HEK293 (cell line): Measurements from ENCODE around the gene RPS6KA1.

ENCODE experiments used
- CTCF ChIA-PET: fragments of 350-600 bp; formaldehyde crosslinking; extraction: SDS; loops from one replicate; lab custom pipeline; 2021; ENCODE audit warnings: antibody characterized with exemption; lab: Yijun Ruan, JAX
- POLR2A ChIA-PET: fragments of 300-600 bp; formaldehyde crosslinking; extraction: SDS; loops from one replicate; lab custom pipeline; 2020; ENCODE audit warnings: antibody characterized with exemption, inconsistent platforms; lab: Yijun Ruan, JAX
- H3K27ac ChIP-seq: fragments of 200-500 bp; sonication (Bioruptor generic); 2 replicates; pipeline ENCODE4 v1.5.1; 2014; ENCODE audit warnings: low read depth, low read length, control low read depth, inconsistent platforms; ENCODE audit errors: extremely low read depth
- H3K36me3 ChIP-seq, 2 experiments: fragments of 200-500 bp in 1 of 2; sonication (Bioruptor generic) in 1 of 2; 1 replicate in 1 of 2; 2 replicates in 1 of 2; pipeline ENCODE4 v1.5.1; 2014 to 2017; ENCODE audit warnings: inconsistent platforms in 2 of 2, low read length in 2 of 2; ENCODE audit not compliant: control insufficient read depth in 2 of 2, insufficient read depth in 1 of 2
- H3K4me1 ChIP-seq: fragments of 200-500 bp; sonication (Bioruptor generic); 2 replicates; pipeline ENCODE4 v1.5.1; 2014; ENCODE audit warnings: mild to moderate bottlenecking, low read length, inconsistent platforms; ENCODE audit not compliant: control insufficient read depth, insufficient read depth
- H3K4me3 ChIP-seq: 2 replicates; pipeline ENCODE4 v1.5.1; 2011; ENCODE audit warnings: low read depth, mild to moderate bottlenecking, control low read depth, low read length, moderate library complexity
- H3K9me3 ChIP-seq: fragments of 200-500 bp; sonication (Bioruptor generic); 2 replicates; pipeline ENCODE4 v1.5.1; 2014; ENCODE audit warnings: low read depth, low read length, inconsistent platforms; ENCODE audit not compliant: control insufficient read depth, insufficient read depth
- BCL11A ChIP-seq: fragments of 450-650 bp; formaldehyde crosslinking; IDR thresholded peaks from 2 replicates; pipeline ENCODE4 v1.5.1; 2016; ENCODE audit warnings: low read depth, missing biosample characterization, missing genetic modification characterization
- EGR2 ChIP-seq: fragments of 450-650 bp; formaldehyde crosslinking; IDR thresholded peaks from 2 replicates; pipeline ENCODE4 v1.5.1; 2016; ENCODE audit warnings: low read depth, missing biosample characterization, missing genetic modification characterization
- INSM2 ChIP-seq: fragments of 450-650 bp; formaldehyde crosslinking; IDR thresholded peaks from 2 replicates; pipeline ENCODE4 v1.5.1; 2016; ENCODE audit warnings: missing biosample characterization, missing genetic modification characterization
- KLF17 ChIP-seq: fragments of 450-650 bp; formaldehyde crosslinking; IDR thresholded peaks from 2 replicates; pipeline ENCODE4 v1.5.1; 2016; ENCODE audit warnings: missing biosample characterization, missing genetic modification characterization
- PRDM2 ChIP-seq: fragments of 450-650 bp; formaldehyde crosslinking; IDR thresholded peaks from 2 replicates; pipeline ENCODE4 v1.5.1; 2016; ENCODE audit warnings: missing biosample characterization, missing genetic modification characterization, borderline replicate concordance
- PRDM6 ChIP-seq: fragments of 450-650 bp; formaldehyde crosslinking; IDR thresholded peaks from 2 replicates; pipeline ENCODE4 v1.5.1; 2017; ENCODE audit warnings: missing biosample characterization, missing genetic modification characterization
- SP7 ChIP-seq: fragments of 450-650 bp; formaldehyde crosslinking; IDR thresholded peaks from 2 replicates; pipeline ENCODE4 v1.5.1; 2016; ENCODE audit warnings: missing biosample characterization, missing genetic modification characterization
- ZBTB7A ChIP-seq: fragments of 450-650 bp; formaldehyde crosslinking; IDR thresholded peaks from 2 replicates; pipeline ENCODE4 v1.5.1; 2016; ENCODE audit warnings: low read depth, missing biosample characterization, missing genetic modification characterization
- ZBTB8A ChIP-seq: fragments of 450-650 bp; formaldehyde crosslinking; IDR thresholded peaks from 2 replicates; pipeline ENCODE4 v1.5.1; 2016; ENCODE audit warnings: missing biosample characterization, missing genetic modification characterization
- ZEB2 ChIP-seq: fragments of 450-650 bp; formaldehyde crosslinking; IDR thresholded peaks from 2 replicates; pipeline ENCODE4 v1.5.1; 2016; ENCODE audit warnings: missing biosample characterization, missing genetic modification characterization
- ZNF10 ChIP-seq: fragments of 450-650 bp; formaldehyde crosslinking; IDR thresholded peaks from 2 replicates; pipeline ENCODE4 v1.5.1; 2017; ENCODE audit warnings: missing biosample characterization, missing genetic modification characterization
- ZNF132 ChIP-seq: fragments of 450-650 bp; formaldehyde crosslinking; IDR thresholded peaks from 2 replicates; pipeline ENCODE4 v1.5.1; 2017; ENCODE audit warnings: missing biosample characterization, missing genetic modification characterization, borderline replicate concordance
- ZNF169 ChIP-seq: fragments of 450-650 bp; formaldehyde crosslinking; IDR thresholded peaks from 2 replicates; pipeline ENCODE4 v1.5.1; 2016; ENCODE audit warnings: missing biosample characterization, missing genetic modification characterization
- ZNF335 ChIP-seq: fragments of 450-650 bp; formaldehyde crosslinking; conservative IDR thresholded peaks from 2 replicates; pipeline ENCODE4 v1.5.1; 2016; ENCODE audit warnings: missing biosample characterization, missing genetic modification characterization
- ZNF426 ChIP-seq: fragments of 450-650 bp; formaldehyde crosslinking; IDR thresholded peaks from 2 replicates; pipeline ENCODE4 v1.5.1; 2017; ENCODE audit warnings: missing biosample characterization, missing genetic modification characterization, mild to moderate bottlenecking, inconsistent platforms, moderate library complexity
- ZNF530 ChIP-seq: fragments of 450-650 bp; formaldehyde crosslinking; IDR thresholded peaks from 2 replicates; pipeline ENCODE4 v1.5.1; 2016; ENCODE audit warnings: low read depth, missing biosample characterization, missing genetic modification characterization
- ZNF548 ChIP-seq: fragments of 450-650 bp; formaldehyde crosslinking; IDR thresholded peaks from 2 replicates; pipeline ENCODE4 v1.5.1; 2016; ENCODE audit warnings: missing biosample characterization, missing genetic modification characterization
- ZNF571 ChIP-seq: fragments of 450-650 bp; formaldehyde crosslinking; IDR thresholded peaks from 2 replicates; pipeline ENCODE4 v1.5.0; 2017; ENCODE audit warnings: missing biosample characterization, missing genetic modification characterization
- ZNF600 ChIP-seq: fragments of 450-650 bp; formaldehyde crosslinking; IDR thresholded peaks from 2 replicates; pipeline ENCODE4 v1.5.1; 2016; ENCODE audit warnings: missing biosample characterization, missing genetic modification characterization
- ZNF776 ChIP-seq: fragments of 450-650 bp; formaldehyde crosslinking; IDR thresholded peaks from 2 replicates; pipeline ENCODE4 v1.5.0; 2017; ENCODE audit warnings: missing biosample characterization, missing genetic modification characterization, borderline replicate concordance

The RPS6KA1 gene

GRCh38 chr1:26570287-26570686 is 40.7 kb downstream of the RPS6KA1 start:
- TF ChIP-seq ZNF426 (tag by site-specific recombination), result no peak
- peak; percentile 50; the same call in 1 of the 2 replicates for TF ChIP-seq EGR2 (tag by site-specific recombination)
- no peak for TF ChIP-seq KLF17 (tag by site-specific recombination)
- ChIA-PET POLR2A (no interaction called here), CTCF (interaction anchor here (0.6 kb wide), 1 partner anchor 300 kb away, joined by 5 read pairs; no protein-coding TSS in a partner anchor)
- Histone ChIP-seq H3K4me1 (no peaks in the 10 kb centered on the region), H3K4me3 (no peak overlapping the region), H3K9me3 (no peaks in the 10 kb centered on the region), H3K27ac (no peak overlapping the region), H3K36me3 (peaks cover 0 to 68% of the 10 kb centered on the region in 2 experiments; a peak in 1 of 3 replicates)

GRCh38 chr1:26571381-26571780 is 41.8 kb downstream of the RPS6KA1 start:
- Histone ChIP-seq H3K4me3 (no peak overlapping the region), H3K4me1 (no peaks in the 10 kb centered on the region), H3K9me3 (no peaks in the 10 kb centered on the region), H3K27ac (no peak overlapping the region), H3K36me3 (peaks cover 0 to 71% of the 10 kb centered on the region in 2 experiments; a peak in 1 of 3 replicates)
- TF ChIP-seq INSM2 (tag by site-specific recombination), result no peak
- TF ChIP-seq PRDM2 (tag by site-specific recombination), result no peak
- no peak for TF ChIP-seq ZNF169 (tag by site-specific recombination)
- TF ChIP-seq SP7 (tag by site-specific recombination), result no peak
- no peak for TF ChIP-seq ZEB2
- TF ChIP-seq ZNF132 (tag by site-specific recombination), result no peak
- no peak for TF ChIP-seq ZBTB7A
- TF ChIP-seq ZNF776 (tag by site-specific recombination), result no peak
- no peak for TF ChIP-seq ZNF600
- no peak for TF ChIP-seq ZNF10 (tag by site-specific recombination)
- no peak for TF ChIP-seq PRDM6 (tag by site-specific recombination)
- TF ChIP-seq BCL11A (tag by site-specific recombination), result no peak
- TF ChIP-seq KLF17 (tag by site-specific recombination), result no peak
- no peak for TF ChIP-seq ZNF571 (tag by site-specific recombination)
- no peak for TF ChIP-seq ZBTB8A
- no peak for TF ChIP-seq ZNF335 (tag by site-specific recombination)
- TF ChIP-seq ZNF530 (tag by site-specific recombination), result no peak
- no peak for TF ChIP-seq ZNF548
- ChIA-PET CTCF (interaction anchor here (0.6 to 1.1 kb wide), 2 partner anchors 71 to 472 kb away, joined by 3 to 5 read pairs; no protein-coding TSS in a partner anchor), POLR2A (no interaction called here)
